Brain microvascular endothelial cell (primary cell): ENCODE measurements around the gene MTARC1.

Source experiments
- DNase-seq: peaks from one replicate; pipeline ENCODE4 v3.0.0-alpha.2; 2020
- H3K27ac ChIP-seq: fragments of 250-450 bp; sonication (Bioruptor Pico); 2 replicates; pipeline ENCODE4 v1.5.1; 2020; ENCODE audit warnings: mild to moderate bottlenecking, moderate library complexity
- H3K27me3 ChIP-seq: fragments of 250-450 bp; sonication (Bioruptor Pico); replicated peaks from 2 replicates; pipeline ENCODE4 v1.5.1; 2020; ENCODE audit warnings: mild to moderate bottlenecking
- H3K36me3 ChIP-seq: fragments of 250-450 bp; sonication (Bioruptor Pico); replicated peaks from 2 replicates; pipeline ENCODE4 v1.5.1; 2020; ENCODE audit warnings: mild to moderate bottlenecking
- H3K4me3 ChIP-seq: 2 replicates; pipeline ENCODE4 v1.5.1; 2011; ENCODE audit warnings: low read depth, mild to moderate bottlenecking, control low read depth, low read length, moderate library complexity
- CTCF ChIP-seq: IDR thresholded peaks from 2 replicates; pipeline ENCODE4 v1.5.1; 2011; ENCODE audit warnings: low read depth, mild to moderate bottlenecking, moderate library complexity, low read length, control low read depth, inconsistent platforms; ENCODE audit errors: missing control alignments
- in situ Hi-C: cut with HindIII; loops from 2 replicates; pipeline ENCODE4 v1.10.0; 2017; ENCODE audit warnings: low sequenced_read_pairs, low pct_ligation_motif_present

The MTARC1 gene

GRCh38 chr1:220828179-220828490 lies 41.4 kb downstream of the MTARC1 start:
- no peak for TF ChIP-seq CTCF
- no peaks in the 10 kb centered on the region for H3K36me3 ChIP-seq
- DNase-seq: no peak
- H3K27ac ChIP-seq: no peak overlapping the region
- in situ Hi-C loops: no loop called here
- no peaks in the 10 kb centered on the region for H3K27me3 ChIP-seq
- H3K4me3 ChIP-seq: no peak overlapping the region

GRCh38 chr1:220828950-220829586 lies 42.4 kb downstream of the MTARC1 start:
- no peak for TF ChIP-seq CTCF
- no peak for DNase-seq
- H3K36me3 ChIP-seq: no peaks in the 10 kb centered on the region
- H3K27ac ChIP-seq: no peak overlapping the region
- no peaks in the 10 kb centered on the region for H3K27me3 ChIP-seq
- in situ Hi-C loops: no loop called here
- no peak overlapping the region for H3K4me3 ChIP-seq

- H3K36me3 ChIP-seq: no peaks in the 10 kb centered on the region
- in situ Hi-C loops: no loop called here
- no peak for TF ChIP-seq CTCF
- no peak for DNase-seq
- H3K27ac ChIP-seq: no peak overlapping the region
- no peaks in the 10 kb centered on the region for H3K27me3 ChIP-seq
- H3K4me3 ChIP-seq: no peak overlapping the region
Measured at GRCh38 chr1:220833436-220833835, 46.7 kb downstream of the MTARC1 start.

GRCh38 chr1:220834155-220834870 lies 47.6 kb downstream of the MTARC1 start:
- no peak for TF ChIP-seq CTCF
- in situ Hi-C loops: no loop called here
- Histone ChIP-seq H3K36me3 (no peaks in the 10 kb centered on the region), H3K27me3 (no peaks in the 10 kb centered on the region), H3K27ac (no peak overlapping the region), H3K4me3 (no peak overlapping the region)
- DNase-seq: no peak
